22Rv1 (cell line): ENCODE measurements around the gene LHX3.

ENCODE experiments used
- ZFX ChIP-seq: fragments of 450-650 bp; IDR thresholded peaks from 2 replicates; pipeline ENCODE4 v1.6.1; 2017; ENCODE audit warnings: antibody characterized with exemption, borderline replicate concordance
- TF ChIP-seq, protein P1 (sequence below): fragments of 450-650 bp; IDR thresholded peaks from 2 replicates; pipeline ENCODE4 v1.5.1; 2017; ENCODE audit warnings: mild to moderate bottlenecking

DNA sequence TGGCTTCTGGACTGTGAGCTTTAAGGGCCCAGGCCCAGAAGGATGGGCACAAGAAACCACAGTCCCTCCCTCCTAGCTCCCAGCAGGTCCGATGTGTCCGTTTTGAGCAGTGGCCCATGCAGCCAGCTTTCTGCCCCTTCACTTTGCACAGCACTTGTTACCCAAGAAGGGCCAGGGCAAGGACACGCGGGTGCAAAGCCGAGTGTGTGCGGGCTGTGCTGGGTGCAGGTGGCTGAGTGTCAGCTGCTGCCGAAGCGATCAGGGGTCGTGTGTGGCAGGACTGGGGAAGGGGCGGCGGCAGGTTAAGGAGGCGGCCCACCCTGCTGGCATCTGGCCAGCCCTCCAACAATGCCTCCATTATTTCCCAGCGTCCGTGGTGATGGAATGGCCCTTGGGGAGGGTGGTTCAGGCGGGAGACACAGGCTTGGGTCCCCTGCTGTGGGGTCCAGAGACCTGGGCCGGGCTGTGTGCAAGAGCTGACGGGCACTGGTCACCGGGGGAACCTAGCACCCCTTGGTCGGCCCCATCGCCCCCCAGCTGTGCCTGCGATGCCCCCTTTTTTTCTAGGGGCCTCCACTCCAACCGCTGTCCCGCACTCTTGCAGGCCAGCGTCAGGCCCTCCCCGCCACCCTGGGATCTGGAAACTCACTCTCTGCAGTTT lies 653 bp downstream of the LHX3 start:
- TF ChIP-seq, protein P1, sequence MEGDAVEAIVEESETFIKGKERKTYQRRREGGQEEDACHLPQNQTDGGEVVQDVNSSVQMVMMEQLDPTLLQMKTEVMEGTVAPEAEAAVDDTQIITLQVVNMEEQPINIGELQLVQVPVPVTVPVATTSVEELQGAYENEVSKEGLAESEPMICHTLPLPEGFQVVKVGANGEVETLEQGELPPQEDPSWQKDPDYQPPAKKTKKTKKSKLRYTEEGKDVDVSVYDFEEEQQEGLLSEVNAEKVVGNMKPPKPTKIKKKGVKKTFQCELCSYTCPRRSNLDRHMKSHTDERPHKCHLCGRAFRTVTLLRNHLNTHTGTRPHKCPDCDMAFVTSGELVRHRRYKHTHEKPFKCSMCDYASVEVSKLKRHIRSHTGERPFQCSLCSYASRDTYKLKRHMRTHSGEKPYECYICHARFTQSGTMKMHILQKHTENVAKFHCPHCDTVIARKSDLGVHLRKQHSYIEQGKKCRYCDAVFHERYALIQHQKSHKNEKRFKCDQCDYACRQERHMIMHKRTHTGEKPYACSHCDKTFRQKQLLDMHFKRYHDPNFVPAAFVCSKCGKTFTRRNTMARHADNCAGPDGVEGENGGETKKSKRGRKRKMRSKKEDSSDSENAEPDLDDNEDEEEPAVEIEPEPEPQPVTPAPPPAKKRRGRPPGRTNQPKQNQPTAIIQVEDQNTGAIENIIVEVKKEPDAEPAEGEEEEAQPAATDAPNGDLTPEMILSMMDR, result no peak
- no peak for TF ChIP-seq ZFX
